ENCODE measurements around the gene SEC23A. TPM values are rescaled to one million over a fixed set of nuclear protein-coding genes. Genes with fewer than 3 reads are reported as not detected.

Gene SEC23A
- total and polyA plus RNA-seq, 2 of the 13 experiments (the other 11 are each of a cell fraction or from before 2014, with no cell fraction given): 403 to 887 TPM

- peak; percentile 98 for TF ChIP-seq ZNF230 (CRISPR knock-in tag; IDR thresholded peaks at IDR 0.05)
- peak; percentile 94; the same call in 1 of the 2 replicates for TF ChIP-seq ZFP62 (CRISPR knock-in tag; IDR thresholded peaks at IDR 0.05)
- TF ChIP-seq, protein P1, sequence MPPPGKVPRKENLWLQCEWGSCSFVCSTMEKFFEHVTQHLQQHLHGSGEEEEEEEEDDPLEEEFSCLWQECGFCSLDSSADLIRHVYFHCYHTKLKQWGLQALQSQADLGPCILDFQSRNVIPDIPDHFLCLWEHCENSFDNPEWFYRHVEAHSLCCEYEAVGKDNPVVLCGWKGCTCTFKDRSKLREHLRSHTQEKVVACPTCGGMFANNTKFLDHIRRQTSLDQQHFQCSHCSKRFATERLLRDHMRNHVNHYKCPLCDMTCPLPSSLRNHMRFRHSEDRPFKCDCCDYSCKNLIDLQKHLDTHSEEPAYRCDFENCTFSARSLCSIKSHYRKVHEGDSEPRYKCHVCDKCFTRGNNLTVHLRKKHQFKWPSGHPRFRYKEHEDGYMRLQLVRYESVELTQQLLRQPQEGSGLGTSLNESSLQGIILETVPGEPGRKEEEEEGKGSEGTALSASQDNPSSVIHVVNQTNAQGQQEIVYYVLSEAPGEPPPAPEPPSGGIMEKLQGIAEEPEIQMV (CRISPR knock-in tag; IDR thresholded peaks at IDR 0.05; ENCODE audit: low read depth): peak; percentile 90
- TF ChIP-seq RFX1 (IDR thresholded peaks at IDR 0.05): no peak
- peak; percentile 85 for TF ChIP-seq DPF2 (CRISPR knock-in tag; IDR thresholded peaks at IDR 0.05; ENCODE audit: borderline replicate concordance, low read depth)
- no peak; the same call in 1 of the 2 replicates for TF ChIP-seq HOXA7 (CRISPR knock-in tag; IDR thresholded peaks at IDR 0.05)
- TF ChIP-seq ZNF281 (CRISPR knock-in tag; IDR thresholded peaks at IDR 0.05; ENCODE audit: borderline replicate concordance): peak; percentile 89
- peak; percentile 89; the same call in 1 of the 2 replicates for TF ChIP-seq ZNF75D (CRISPR knock-in tag; IDR thresholded peaks at IDR 0.05; ENCODE audit: borderline replicate concordance)
- TF ChIP-seq ZNF33A (CRISPR knock-in tag; IDR thresholded peaks at IDR 0.05; ENCODE audit: borderline replicate concordance): peak; percentile 3
- TF ChIP-seq BHLHE40 (IDR thresholded peaks at IDR 0.05; ENCODE audit: low read length): peak; percentile 29
- TF ChIP-seq ZNF354B (CRISPR knock-in tag; IDR thresholded peaks at IDR 0.05): peak; percentile 97
- peak; percentile 84; the same call in 1 of the 2 replicates for TF ChIP-seq ZFP1 (CRISPR knock-in tag; IDR thresholded peaks at IDR 0.05)
- TF ChIP-seq TOPORS (CRISPR knock-in tag; IDR thresholded peaks at IDR 0.05): peak; percentile 98
- peak; percentile 78 for TF ChIP-seq ZNF510 (CRISPR knock-in tag; IDR thresholded peaks at IDR 0.05; ENCODE audit: low read depth)
- no peak for TF ChIP-seq ZBTB1 (CRISPR knock-in tag; IDR thresholded peaks at IDR 0.05; ENCODE audit: borderline replicate concordance)
- TF ChIP-seq, protein P2, sequence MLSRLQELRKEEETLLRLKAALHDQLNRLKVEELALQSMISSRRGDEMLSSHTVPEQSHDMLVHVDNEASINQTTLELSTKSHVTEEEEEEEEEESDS (CRISPR knock-in tag; IDR thresholded peaks at IDR 0.05; ENCODE audit: borderline replicate concordance): 0 out of 2 replicates have a peak, but pooled peaks have one; percentile 78
- TF ChIP-seq ZNF264 (CRISPR knock-in tag; IDR thresholded peaks at IDR 0.05): peak; percentile 98
- TF ChIP-seq ZNF501 (CRISPR knock-in tag; IDR thresholded peaks at IDR 0.05): peak; percentile 99
- no peak for TF ChIP-seq SCMH1 (CRISPR knock-in tag; IDR thresholded peaks at IDR 0.05; ENCODE audit: borderline replicate concordance)
- peak; percentile 34; the same call in 1 of the 2 replicates for TF ChIP-seq FOXM1 (CRISPR knock-in tag; IDR thresholded peaks at IDR 0.05)
- peak; percentile 96 for TF ChIP-seq HDAC2 (CRISPR knock-in tag; IDR thresholded peaks at IDR 0.05)
- peak; percentile 98; the same call in 1 of the 2 replicates for TF ChIP-seq BATF2 (CRISPR knock-in tag; IDR thresholded peaks at IDR 0.05)
- TF ChIP-seq ZBTB20 (CRISPR knock-in tag; IDR thresholded peaks at IDR 0.05; ENCODE audit: borderline replicate concordance, low read depth): peak; percentile 75; the same call in 1 of the 2 replicates
- peak; percentile 98 for TF ChIP-seq CCDC6 (CRISPR knock-in tag; IDR thresholded peaks at IDR 0.05)
- TF ChIP-seq ZIK1 (CRISPR knock-in tag; IDR thresholded peaks at IDR 0.05; ENCODE audit: borderline replicate concordance, low read depth): peak; percentile 99
Measured at GRCh38 chr14:39102969-39103957, at the start of gene SEC23A (continued).
